EH (cell line): Measurements from ENCODE around the gene GPX1.
"Not testable (repeated sequence)": the region's sequence is repeated elsewhere in the genome, so short reads cannot be mapped to it uniquely, and the experiment has no call there.

ENCODE experiments used
- DNase-seq: peaks from one replicate; pipeline ENCODE4 v3.0.0-alpha.2; 2015; ENCODE audit warnings: low read depth

The GPX1 gene

GRCh38 chr3:49357443-49358216, 523 bp downstream of the GPX1 start:
- DNase-seq: peak; percentile 95

- DNase-seq: not testable (repeated sequence)
Observed at GRCh38 chr3:49357095-49357442, 1.1 kb downstream of the GPX1 start.

- peak; percentile 21 for DNase-seq
Observed at GRCh38 chr3:49352890-49353421, 5.2 kb downstream of the GPX1 start.

- DNase-seq: peak; percentile 13
Observed at GRCh38 chr3:49352281-49352680, 5.9 kb downstream of the GPX1 start.

- peak; percentile 93 for DNase-seq
Observed at GRCh38 chr3:49351521-49352011, 6.6 kb downstream of the GPX1 start.

GRCh38 chr3:49349348-49350114, 8.6 kb downstream of the GPX1 start:
- DNase-seq: no peak

- not testable (repeated sequence) for DNase-seq
Observed at GRCh38 chr3:49348361-49348760, 9.8 kb downstream of the GPX1 start.

GRCh38 chr3:49346797-49347251, 11.3 kb downstream of the GPX1 start:
- DNase-seq: peak; percentile 66

GRCh38 chr3:49343163-49343562, 15.0 kb downstream of the GPX1 start:
- DNase-seq: no peak

- no peak for DNase-seq
Observed at GRCh38 chr3:49341996-49342395, 16.2 kb downstream of the GPX1 start.

- peak; percentile 90 for DNase-seq
Observed at GRCh38 chr3:49339941-49340800, 18.0 kb downstream of the GPX1 start, which contains the start of gene USP4. USP4 (minus strand) TSS chr3:49340053; CDS start chr3:49340024, 29 bp downstream.

- DNase-seq: no peak
Observed at GRCh38 chr3:49339581-49339940, 18.6 kb downstream of the GPX1 start.

- DNase-seq: no peak
Observed at GRCh38 chr3:49333916-49334633, 24.1 kb downstream of the GPX1 start.

- DNase-seq: peak; percentile 48
Observed at GRCh38 chr3:49333091-49333490, 25.1 kb downstream of the GPX1 start.

GRCh38 chr3:49329186-49329585, 29.0 kb downstream of the GPX1 start:
- no peak for DNase-seq

- DNase-seq: not testable (repeated sequence)
Observed at GRCh38 chr3:49328350-49328749, 29.8 kb downstream of the GPX1 start.

- DNase-seq: peak; percentile 24
Observed at GRCh38 chr3:49327485-49327884, 30.7 kb downstream of the GPX1 start.

- no peak for DNase-seq
Observed at GRCh38 chr3:49324768-49325167, 33.4 kb downstream of the GPX1 start.

GRCh38 chr3:49316696-49317457, 41.3 kb downstream of the GPX1 start:
- DNase-seq: no peak
